Neutrophil (primary cell): Measurements from ENCODE around the gene RCBTB2.

Experiments used
- H3K27ac ChIP-seq: fragments of 200-600 bp; sonication (generic); 2 replicates; pipeline ENCODE4 v1.5.1; 2016; ENCODE audit warnings: mild to moderate bottlenecking, moderate library complexity
- H3K27me3 ChIP-seq: fragments of 200-600 bp; sonication (generic); 2 replicates; pipeline ENCODE4 v1.6.0; 2016; ENCODE audit warnings: mild to moderate bottlenecking
- H3K36me3 ChIP-seq: fragments of 200-600 bp; sonication (generic); 2 replicates; pipeline ENCODE4 v1.5.1; 2017
- H3K4me1 ChIP-seq, 2 experiments: fragments of 200-600 bp in 1 of 2; sonication (generic) in 1 of 2; 1 replicate in 1 of 2; 2 replicates in 1 of 2; pipeline versions ENCODE4 v1.5.1 to v1.6.1; 2013 to 2016; ENCODE audit warnings: low read depth in 1 of 2, low read length in 1 of 2, mild to moderate bottlenecking in 1 of 2, moderate library complexity in 1 of 2; ENCODE audit not compliant: control insufficient read depth in 1 of 2, insufficient read depth in 1 of 2
- H3K4me3 ChIP-seq, 2 experiments: fragments of 200-600 bp in 1 of 2; sonication (generic) in 1 of 2; 1 replicate in 1 of 2; 2 replicates in 1 of 2; pipeline ENCODE4 v1.5.1; 2013 to 2016; ENCODE audit warnings: low read depth in 1 of 2, low read length in 1 of 2, mild to moderate bottlenecking in 1 of 2, moderate library complexity in 1 of 2
- H3K9me3 ChIP-seq: fragments of 200-600 bp; sonication (generic); 2 replicates; pipeline ENCODE4 v1.5.1; 2016
- CTCF ChIP-seq: fragments of 200-600 bp; sonication (generic); IDR thresholded peaks from 2 replicates; pipeline ENCODE4 v1.5.1; 2016; ENCODE audit warnings: antibody characterized with exemption

RCBTB2 gene

GRCh38 chr13:48579165-48579918 lies 46.5 kb upstream of the RCBTB2 start:
- peak overlapping the region; percentile 87 for H3K27ac ChIP-seq
- H3K9me3 ChIP-seq: no peaks in the 10 kb centered on the region

GRCh38 chr13:48578516-48579164 lies 45.8 kb upstream of the RCBTB2 start:
- peak overlapping the region; percentile 87 for H3K27ac ChIP-seq
- H3K4me3 ChIP-seq: peak overlapping the region; percentile 15 to 39
- peaks cover 62 to 64% of the 10 kb centered on the region in 2 experiments for H3K4me1 ChIP-seq
- H3K36me3 ChIP-seq: no peaks in the 10 kb centered on the region
- no peak for TF ChIP-seq CTCF
- no peaks in the 10 kb centered on the region for H3K27me3 ChIP-seq
- H3K9me3 ChIP-seq: no peaks in the 10 kb centered on the region

More at GRCh38 chr13:48579165-48579918, 46.5 kb upstream of the RCBTB2 start:
- H3K4me1 ChIP-seq: peaks cover 55 to 57% of the 10 kb centered on the region in 2 experiments
- peak; percentile 47 for TF ChIP-seq CTCF
- H3K27me3 ChIP-seq: no peaks in the 10 kb centered on the region
- no peaks in the 10 kb centered on the region for H3K36me3 ChIP-seq
- H3K4me3 ChIP-seq: peak overlapping the region; percentile 15 to 39

- H3K27me3 ChIP-seq: no peaks in the 10 kb centered on the region
- H3K4me1 ChIP-seq: peaks cover 78 to 85% of the 10 kb centered on the region in 2 experiments
- H3K36me3 ChIP-seq: no peaks in the 10 kb centered on the region
- H3K4me3 ChIP-seq: no peak overlapping the region
- H3K9me3 ChIP-seq: no peaks in the 10 kb centered on the region
- no peak for TF ChIP-seq CTCF
- peak overlapping the region; percentile 87 for H3K27ac ChIP-seq
Observed at GRCh38 chr13:48576448-48577010, 43.6 kb upstream of the RCBTB2 start.

GRCh38 chr13:48575031-48575430 lies 42.2 kb upstream of the RCBTB2 start:
- H3K4me1 ChIP-seq: peaks cover 92 to 98% of the 10 kb centered on the region in 2 experiments
- H3K27me3 ChIP-seq: no peaks in the 10 kb centered on the region
- no peaks in the 10 kb centered on the region for H3K9me3 ChIP-seq
- peak overlapping the region; percentile 87 for H3K27ac ChIP-seq
- no peak overlapping the region for H3K4me3 ChIP-seq
- no peak for TF ChIP-seq CTCF
- H3K36me3 ChIP-seq: no peaks in the 10 kb centered on the region

GRCh38 chr13:48574041-48574796 lies 41.3 kb upstream of the RCBTB2 start:
- Histone ChIP-seq H3K4me3 (no peak overlapping the region), H3K27ac (peak overlapping the region; percentile 87), H3K4me1 (peaks cover 93 to 98% of the 10 kb centered on the region in 2 experiments), H3K27me3 (no peaks in the 10 kb centered on the region), H3K36me3 (no peaks in the 10 kb centered on the region), H3K9me3 (no peaks in the 10 kb centered on the region)
- TF ChIP-seq CTCF: no peak
